Measurements from ENCODE around the gene LRIG1. TPM values are rescaled to one million over a fixed set of nuclear protein-coding genes. Genes with fewer than 3 reads are reported as not detected.

LRIG1 gene
- total RNA-seq, 1 donor from 2014 or later = 15.8 TPM

- no peak for DNase-seq (ENCODE audit: low spot score)
Observed at GRCh38 chr3:66354001-66354400, 146.8 kb downstream of the LRIG1 start.

DNA sequence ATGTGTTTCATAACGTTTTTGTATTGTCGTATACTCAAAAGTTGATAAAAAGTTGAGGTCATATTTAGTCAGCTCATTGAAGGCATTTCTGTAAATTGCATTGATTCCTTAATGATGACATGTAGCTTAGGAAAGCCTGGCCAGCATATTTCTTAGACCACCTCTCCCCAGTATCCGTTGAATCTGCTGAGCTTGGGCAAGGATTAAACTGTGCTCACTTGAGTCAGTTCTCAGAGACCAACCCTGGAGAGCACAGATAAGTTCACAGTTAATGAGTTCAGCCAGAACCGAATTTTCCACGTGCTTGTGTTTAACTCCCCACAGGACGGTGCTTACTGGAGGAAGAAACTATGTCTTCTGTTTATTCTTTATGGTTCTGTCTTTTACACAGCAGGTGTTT lies 147.3 kb downstream of the LRIG1 start:
- DNase-seq (ENCODE audit: low spot score) = no peak

DNA sequence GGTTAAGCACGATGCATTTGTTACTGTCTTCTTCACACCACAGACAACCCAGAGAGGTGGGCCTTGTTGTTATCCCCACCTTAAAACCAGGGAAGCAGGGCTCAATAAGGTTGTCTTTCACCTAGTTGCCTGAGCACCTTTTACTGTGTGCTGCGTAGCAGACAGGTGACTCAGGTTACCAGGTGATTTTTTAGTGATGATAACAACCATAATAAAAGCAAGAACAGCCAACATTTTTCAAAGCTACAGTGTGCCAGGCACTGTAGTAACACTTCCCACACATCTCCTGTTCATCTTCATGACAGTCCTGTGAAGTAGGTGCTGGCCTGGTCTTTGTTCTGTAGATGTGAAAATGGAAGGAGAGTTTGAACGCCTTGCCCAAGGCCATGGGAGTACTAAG lies 147.8 kb downstream of the LRIG1 start:
- no peak for DNase-seq (ENCODE audit: low spot score)

DNA sequence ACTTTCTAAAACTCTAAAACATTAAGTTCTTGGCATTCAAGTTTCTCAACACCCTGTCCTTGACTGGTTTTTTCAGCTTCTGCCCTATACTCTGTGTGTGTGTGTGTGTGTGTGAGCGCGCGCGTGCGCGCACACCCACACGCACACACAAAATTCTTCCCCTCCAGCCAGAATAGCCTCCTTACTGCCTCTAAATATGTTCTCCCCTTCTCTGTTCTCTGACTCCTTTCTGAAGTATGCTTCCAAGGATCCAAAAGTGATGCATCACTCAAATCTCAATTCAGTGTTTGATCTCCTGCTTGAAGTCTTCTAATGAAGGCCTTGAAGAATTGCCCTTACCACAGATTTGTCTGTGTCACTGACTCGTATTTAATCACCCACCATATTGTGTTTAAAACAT lies 150.2 kb downstream of the LRIG1 start:
- no peak for DNase-seq (ENCODE audit: low spot score)

GRCh38 chr3:66348704-66349103 lies 152.1 kb downstream of the LRIG1 start:
- no peak for DNase-seq (ENCODE audit: low spot score)

- no peak for DNase-seq (ENCODE audit: low spot score)
Observed at GRCh38 chr3:66344848-66345578, 155.8 kb downstream of the LRIG1 start.

- DNase-seq (ENCODE audit: low spot score) = no peak
Observed at GRCh38 chr3:66344391-66344811, 156.4 kb downstream of the LRIG1 start.

GRCh38 chr3:66342717-66343356 lies 158.0 kb downstream of the LRIG1 start:
- no peak for DNase-seq (ENCODE audit: low spot score)

- DNase-seq (ENCODE audit: low spot score) = no peak
Observed at GRCh38 chr3:66338927-66339326, 161.9 kb downstream of the LRIG1 start.

DNA sequence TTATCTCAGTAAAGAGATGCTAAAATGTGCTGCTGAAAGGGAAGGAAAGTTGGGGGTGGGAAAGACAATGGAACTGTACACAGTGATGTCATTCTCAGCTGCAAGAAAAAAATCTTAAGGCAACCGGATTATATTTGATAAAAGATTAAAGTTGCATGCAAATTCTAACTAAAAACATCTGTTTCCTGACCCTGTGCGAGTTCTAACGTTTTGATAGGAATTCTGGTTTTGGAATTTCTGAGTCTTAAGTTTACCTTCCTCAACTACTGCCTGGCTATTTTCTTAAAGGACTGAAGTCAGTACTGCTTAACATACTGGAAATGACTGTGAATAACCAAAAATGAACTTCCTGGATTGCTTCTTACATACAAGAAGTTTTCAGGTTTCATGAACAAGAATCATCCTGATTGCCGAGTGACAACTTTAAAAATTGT lies 164.5 kb downstream of the LRIG1 start:
- no peak for DNase-seq (ENCODE audit: low spot score)

DNA sequence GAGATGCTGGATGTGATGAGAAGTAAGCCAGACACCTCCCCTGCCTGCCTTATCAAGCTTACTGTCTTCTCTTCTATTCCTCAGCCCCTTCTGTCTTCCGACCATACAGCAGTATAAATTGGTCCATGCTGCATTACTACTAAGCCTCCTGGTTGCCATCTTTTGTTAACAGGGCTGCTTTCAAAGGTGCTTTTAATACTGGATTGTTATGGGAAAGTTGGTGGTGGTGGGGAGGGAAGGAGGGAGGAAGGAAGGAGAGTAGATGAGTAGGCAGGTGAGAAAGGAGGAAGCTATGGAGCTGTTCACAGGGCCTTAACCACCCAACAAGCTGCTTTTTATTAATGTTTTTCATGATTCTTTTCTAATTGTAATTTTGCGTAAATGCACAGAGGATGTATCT lies 165.2 kb downstream of the LRIG1 start:
- DNase-seq (ENCODE audit: low spot score) = no peak

Measured in ureter (tissue), 1 donor.